Measurements from ENCODE around the gene MMP15. TPM values are rescaled to one million over a fixed set of nuclear protein-coding genes. Genes with fewer than 3 reads are reported as not detected.

The MMP15 gene
- total and polyA plus RNA-seq, 2 of the 13 experiments (the other 11 are each of a cell fraction or from before 2014, with no cell fraction given), result 35.2 to 44.9 TPM

DNA sequence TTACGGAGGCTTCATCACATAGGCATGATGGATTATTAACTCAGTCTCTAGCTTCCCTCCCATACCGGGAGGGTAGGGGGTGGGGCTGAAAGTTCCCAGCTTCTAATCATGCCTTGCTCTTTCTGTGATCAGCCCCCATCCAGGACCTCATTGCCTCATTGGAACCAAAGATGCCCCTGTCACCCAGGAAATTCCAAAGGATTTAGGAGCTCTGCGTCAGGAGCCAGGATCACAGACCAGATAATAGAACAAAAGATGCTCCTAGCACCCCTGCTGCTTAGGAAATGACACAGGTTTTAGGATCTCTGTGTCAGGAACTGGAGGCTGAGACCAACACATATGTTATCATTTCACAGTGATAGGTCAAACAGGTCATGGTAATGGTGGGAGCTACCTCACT, 14.7 kb upstream of the MMP15 start:
- no TSS peak for BruUV-seq (replicated peaks)
- no peak overlapping the region for H3K27ac ChIP-seq (ENCODE audit: extremely low read length, insufficient read depth, low read length)
- intact Hi-C loops (cut with micrococcal nuclease; ENCODE audit: unreplicated experiment), result no loop called here

More for the DNA sequence above, 14.7 kb upstream of the MMP15 start:
- TF ChIP-seq ZNF878 (CRISPR knock-in tag; IDR thresholded peaks at IDR 0.05) (no peak), KMT2B (CRISPR knock-in tag; IDR thresholded peaks at IDR 0.05) (no peak), YEATS2 (CRISPR knock-in tag; IDR thresholded peaks at IDR 0.05; ENCODE audit: borderline replicate concordance) (no peak), NR2F1 (CRISPR knock-in tag; IDR thresholded peaks at IDR 0.05) (no peak), WIZ (CRISPR knock-in tag; IDR thresholded peaks at IDR 0.05) (no peak), ZMAT3 (CRISPR knock-in tag; conservative IDR thresholded peaks at IDR 0.05) (no peak), ZSCAN30 (CRISPR knock-in tag; IDR thresholded peaks at IDR 0.05) (no peak), PRDM4 (CRISPR knock-in tag; IDR thresholded peaks at IDR 0.05; ENCODE audit: borderline replicate concordance) (no peak)
- TF ChIP-seq, protein P1, sequence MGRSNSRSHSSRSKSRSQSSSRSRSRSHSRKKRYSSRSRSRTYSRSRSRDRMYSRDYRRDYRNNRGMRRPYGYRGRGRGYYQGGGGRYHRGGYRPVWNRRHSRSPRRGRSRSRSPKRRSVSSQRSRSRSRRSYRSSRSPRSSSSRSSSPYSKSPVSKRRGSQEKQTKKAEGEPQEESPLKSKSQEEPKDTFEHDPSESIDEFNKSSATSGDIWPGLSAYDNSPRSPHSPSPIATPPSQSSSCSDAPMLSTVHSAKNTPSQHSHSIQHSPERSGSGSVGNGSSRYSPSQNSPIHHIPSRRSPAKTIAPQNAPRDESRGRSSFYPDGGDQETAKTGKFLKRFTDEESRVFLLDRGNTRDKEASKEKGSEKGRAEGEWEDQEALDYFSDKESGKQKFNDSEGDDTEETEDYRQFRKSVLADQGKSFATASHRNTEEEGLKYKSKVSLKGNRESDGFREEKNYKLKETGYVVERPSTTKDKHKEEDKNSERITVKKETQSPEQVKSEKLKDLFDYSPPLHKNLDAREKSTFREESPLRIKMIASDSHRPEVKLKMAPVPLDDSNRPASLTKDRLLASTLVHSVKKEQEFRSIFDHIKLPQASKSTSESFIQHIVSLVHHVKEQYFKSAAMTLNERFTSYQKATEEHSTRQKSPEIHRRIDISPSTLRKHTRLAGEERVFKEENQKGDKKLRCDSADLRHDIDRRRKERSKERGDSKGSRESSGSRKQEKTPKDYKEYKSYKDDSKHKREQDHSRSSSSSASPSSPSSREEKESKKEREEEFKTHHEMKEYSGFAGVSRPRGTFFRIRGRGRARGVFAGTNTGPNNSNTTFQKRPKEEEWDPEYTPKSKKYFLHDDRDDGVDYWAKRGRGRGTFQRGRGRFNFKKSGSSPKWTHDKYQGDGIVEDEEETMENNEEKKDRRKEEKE (IDR thresholded peaks at IDR 0.05), result no peak
- 100% methylated on average over 2 of the region's 3 CpGs for WGBS (ENCODE audit: low lambda C conversion rate)
- ChIA-PET POLR2A (interaction anchor here (1.6 kb wide), 1 partner anchor 14 kb away, joined by 8 read pairs; no protein-coding TSS in a partner anchor), CTCF (ENCODE audit: low intra/inter-chr PET ratio, low total read pairs) (no interaction called here)
- H3K4me2 ChIP-seq (ENCODE audit: low read depth, low read length), result no peak overlapping the region
- H3K27me3 ChIP-seq (ENCODE audit: control insufficient read depth in 1 of 2, insufficient read depth in 2 of 2, low read length in 2 of 2), result no peaks in the 10 kb centered on the region
- FAIRE-seq (no peak), ATAC-seq (no peak), DNase-seq (ENCODE audit: low spot score) (no peak)
- H3K4me3 ChIP-seq (replicated peaks in 1 of 3; ENCODE audit: insufficient read depth in 1 of 3, low read depth in 2 of 3, low read length in 3 of 3), result no peak overlapping the region
- no peak overlapping the region for H3K9ac ChIP-seq (ENCODE audit: insufficient read depth, low read depth, low read length)
- H3K36me3 ChIP-seq (replicated peaks in 1 of 2; ENCODE audit: control insufficient read depth in 1 of 2, insufficient read depth in 2 of 2, low read length in 2 of 2), result peaks cover 15 to 51% of the 10 kb centered on the region in 2 experiments
- no peak overlapping the region for H2AFZ ChIP-seq (ENCODE audit: low read length)
- peaks cover 16% of the 10 kb centered on the region for H3K4me1 ChIP-seq (ENCODE audit: insufficient read depth, low read length)
- H3K79me2 ChIP-seq (ENCODE audit: insufficient read depth, low read length), result peaks cover 2% of the 10 kb centered on the region
- in situ Hi-C loops (cut with HindIII; ENCODE audit: extremely low pct_ligation_motif_present, low pct_unique_long_range_greater_than_20kb), result no loop called here
- H3K9me3 ChIP-seq (ENCODE audit: low read length), result peaks cover 8% of the 10 kb centered on the region
- H4K20me1 ChIP-seq (ENCODE audit: insufficient read depth, low read length), result no peaks in the 10 kb centered on the region

Data from HepG2 (cell line).